NCI-H446 treated with DMSO at 0.1 percent for 48 hours (cell line): Measurements from ENCODE around the gene ZNF28.
"Not testable (repeated sequence)": the region's sequence is repeated elsewhere in the genome, so short reads cannot be mapped to it uniquely, and the experiment has no call there.

Source experiments
- DNase-seq: peaks from one replicate; lab custom pipeline; 2025; lab: John Stamatoyannopoulos, UW

ZNF28 gene

GRCh38 chr19:52821204-52821960 lies at the start of gene ZNF28:
TSS of gene ZNF28 (minus strand) at chr19:52821633. CDS start at chr19:52817958, 3,675 bp downstream.
- not testable (repeated sequence) for DNase-seq

- not testable (repeated sequence) for DNase-seq
These were observed 46.6 kb upstream of the ZNF28 start for GRCh38 chr19:52868031-52868430.

- not testable (repeated sequence) for DNase-seq
These were observed 36.2 kb upstream of the ZNF28 start, which contains the start of gene ZNF468 for GRCh38 chr19:52857378-52858191. TSS of gene ZNF468 (minus strand) at chr19:52857619. CDS start at chr19:52854272, 3,347 bp downstream.

GRCh38 chr19:52856540-52857377 lies 35.3 kb upstream of the ZNF28 start:
- not testable (repeated sequence) for DNase-seq

GRCh38 chr19:52847352-52847751 lies 25.9 kb upstream of the ZNF28 start:
- DNase-seq, result not testable (repeated sequence)

- DNase-seq, result not testable (repeated sequence)
These were observed 19.5 kb upstream of the ZNF28 start for GRCh38 chr19:52840825-52841465.

GRCh38 chr19:52834289-52834688 lies 12.9 kb upstream of the ZNF28 start:
- DNase-seq, result not testable (repeated sequence)

GRCh38 chr19:52833541-52833940 lies 12.1 kb upstream of the ZNF28 start:
- DNase-seq, result not testable (repeated sequence)

GRCh38 chr19:52829866-52830265 lies 8.4 kb upstream of the ZNF28 start:
- not testable (repeated sequence) for DNase-seq

- no peak for DNase-seq
These were observed 4.3 kb upstream of the ZNF28 start for GRCh38 chr19:52825765-52826164.

- no peak for DNase-seq
These were observed 2.2 kb upstream of the ZNF28 start for GRCh38 chr19:52823676-52824075.

GRCh38 chr19:52820472-52821203 lies 795 bp downstream of the ZNF28 start:
- DNase-seq, result not testable (repeated sequence)

- DNase-seq, result no peak
These were observed 11.6 kb downstream of the ZNF28 start for GRCh38 chr19:52809801-52810200.

GRCh38 chr19:52799950-52800640 lies 21.3 kb downstream of the ZNF28 start:
- not testable (repeated sequence) for DNase-seq

GRCh38 chr19:52789440-52789839 lies 32.0 kb downstream of the ZNF28 start:
- no peak for DNase-seq

GRCh38 chr19:52786464-52787354 lies 34.7 kb downstream of the ZNF28 start, which contains the start of gene ZNF600:
TSS of gene ZNF600 (minus strand) at chr19:52786791. CDS start at chr19:52778888, 7,903 bp downstream.
- not testable (repeated sequence) for DNase-seq

GRCh38 chr19:52786078-52786463 lies 35.4 kb downstream of the ZNF28 start:
- no peak for DNase-seq

- no peak for DNase-seq
These were observed 35.9 kb downstream of the ZNF28 start for GRCh38 chr19:52785506-52785905.

- DNase-seq, result not testable (repeated sequence)
These were observed 38.6 kb downstream of the ZNF28 start for GRCh38 chr19:52782864-52783263.
